Body of pancreas (tissue), 4 donors: ENCODE data around the gene NAA25.

Experiments used
- POLR2A ChIP-seq, 3 donors: fragments of 450-650 bp; IDR thresholded peaks; one replicate each; pipeline ENCODE4 v1.6.1; 2016; ENCODE audit warnings: antibody characterized with exemption in 3 of 3, mild to moderate bottlenecking in 2 of 3
- TF ChIP-seq, protein P1 (sequence below), 7 experiments: fragments of 450-650 bp in 4 of 7; fragments of 200-600 bp in 3 of 7; sonication (generic) in 3 of 7; IDR thresholded peaks; one replicate each; pipeline ENCODE4 v1.5.1; 2016 to 2019; ENCODE audit warnings: antibody characterized with exemption in 7 of 7

GRCh38 chr12:112140728-112141127 lies 32.1 kb upstream of the NAA25 start:
- TF ChIP-seq, protein P1, sequence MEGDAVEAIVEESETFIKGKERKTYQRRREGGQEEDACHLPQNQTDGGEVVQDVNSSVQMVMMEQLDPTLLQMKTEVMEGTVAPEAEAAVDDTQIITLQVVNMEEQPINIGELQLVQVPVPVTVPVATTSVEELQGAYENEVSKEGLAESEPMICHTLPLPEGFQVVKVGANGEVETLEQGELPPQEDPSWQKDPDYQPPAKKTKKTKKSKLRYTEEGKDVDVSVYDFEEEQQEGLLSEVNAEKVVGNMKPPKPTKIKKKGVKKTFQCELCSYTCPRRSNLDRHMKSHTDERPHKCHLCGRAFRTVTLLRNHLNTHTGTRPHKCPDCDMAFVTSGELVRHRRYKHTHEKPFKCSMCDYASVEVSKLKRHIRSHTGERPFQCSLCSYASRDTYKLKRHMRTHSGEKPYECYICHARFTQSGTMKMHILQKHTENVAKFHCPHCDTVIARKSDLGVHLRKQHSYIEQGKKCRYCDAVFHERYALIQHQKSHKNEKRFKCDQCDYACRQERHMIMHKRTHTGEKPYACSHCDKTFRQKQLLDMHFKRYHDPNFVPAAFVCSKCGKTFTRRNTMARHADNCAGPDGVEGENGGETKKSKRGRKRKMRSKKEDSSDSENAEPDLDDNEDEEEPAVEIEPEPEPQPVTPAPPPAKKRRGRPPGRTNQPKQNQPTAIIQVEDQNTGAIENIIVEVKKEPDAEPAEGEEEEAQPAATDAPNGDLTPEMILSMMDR (IDR thresholded peaks at IDR 0.05): no peak
- TF ChIP-seq POLR2A (IDR thresholded peaks at IDR 0.05): no peak
